GM19438 (cell line): ENCODE data around the gene NDST4.

Experiments used
- ATAC-seq: cut with Tn5 transposase; IDR thresholded peaks from one replicate; pipeline ENCODE4 v1.9.1; 2021; ENCODE audit warnings: low read depth; ENCODE audit not compliant: unreplicated experiment

The NDST4 gene

DNA sequence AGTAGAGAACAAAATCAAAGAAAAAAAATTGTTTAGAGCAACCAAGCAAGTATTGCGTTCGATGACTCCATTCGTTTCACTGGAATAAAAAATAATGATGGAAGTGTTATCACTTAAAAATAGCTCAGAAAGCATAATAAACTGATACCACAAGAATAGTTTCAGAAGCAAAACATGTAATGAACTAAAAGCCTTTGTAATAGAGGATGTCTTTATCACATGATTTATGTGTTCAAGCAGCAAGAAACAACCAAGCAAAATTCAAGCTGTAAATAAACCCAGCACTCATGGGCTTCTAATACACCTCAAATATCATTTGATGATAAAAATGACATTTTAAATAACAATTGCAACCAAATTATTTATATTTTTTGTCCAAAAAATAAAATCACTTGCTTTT lies 192.2 kb downstream of the NDST4 start:
- ATAC-seq: no peak

DNA sequence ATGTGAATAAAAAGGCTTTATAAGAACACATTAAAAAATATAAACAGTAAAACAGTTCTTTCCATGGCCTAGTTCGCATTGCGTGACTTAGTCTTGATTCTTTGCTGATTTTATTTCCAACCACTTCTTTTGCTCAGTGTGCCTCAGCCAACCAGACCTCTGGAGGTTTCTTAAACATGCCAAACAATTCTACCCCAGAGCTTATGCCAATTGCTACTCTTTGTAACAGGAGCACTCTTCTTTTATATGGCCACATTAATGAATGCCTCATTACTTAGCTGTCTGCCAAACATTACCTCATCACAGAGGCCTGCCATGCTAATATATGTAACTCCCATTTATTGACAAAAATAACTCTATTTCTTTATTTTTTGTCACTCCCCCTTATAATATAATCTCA lies 202.3 kb downstream of the NDST4 start:
- no peak for ATAC-seq

DNA sequence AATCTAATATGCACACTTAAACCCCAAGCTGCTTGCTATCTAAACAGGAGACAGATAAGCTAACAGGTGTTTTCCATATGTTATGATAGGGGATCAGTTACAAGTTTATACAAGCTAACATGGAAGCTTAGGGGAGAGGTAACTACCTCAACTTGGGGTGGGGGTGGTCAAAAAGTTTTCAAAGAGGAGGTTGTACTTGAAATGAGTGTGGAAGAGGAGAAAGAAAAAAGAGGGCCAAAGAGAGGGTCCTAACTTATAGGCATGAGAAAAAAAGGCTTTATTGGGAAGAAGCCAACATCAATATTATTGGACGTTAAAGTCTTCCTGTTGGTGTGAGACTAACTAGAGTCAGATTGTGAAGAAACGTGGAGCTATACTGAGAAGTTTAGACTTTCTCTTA lies 205.9 kb downstream of the NDST4 start:
- ATAC-seq: no peak

DNA sequence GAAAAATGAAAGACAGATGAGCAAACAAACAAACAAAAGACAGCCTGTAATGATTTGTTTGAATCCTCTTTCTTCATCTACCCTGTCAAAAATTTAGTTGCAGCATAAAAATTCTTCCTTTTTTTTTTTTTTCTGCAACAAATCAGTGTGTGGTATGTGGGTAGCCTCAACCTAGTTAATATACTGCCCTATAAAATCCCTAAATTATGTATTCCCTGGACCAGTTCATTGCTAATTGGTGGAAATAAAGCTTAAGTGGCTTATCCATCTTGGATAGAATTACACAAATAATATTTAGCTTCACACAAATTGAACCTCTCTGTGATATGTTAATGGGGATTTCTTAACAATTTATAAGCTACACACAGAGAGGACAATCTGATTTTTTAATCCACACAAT lies 208.4 kb downstream of the NDST4 start:
- no peak for ATAC-seq

DNA sequence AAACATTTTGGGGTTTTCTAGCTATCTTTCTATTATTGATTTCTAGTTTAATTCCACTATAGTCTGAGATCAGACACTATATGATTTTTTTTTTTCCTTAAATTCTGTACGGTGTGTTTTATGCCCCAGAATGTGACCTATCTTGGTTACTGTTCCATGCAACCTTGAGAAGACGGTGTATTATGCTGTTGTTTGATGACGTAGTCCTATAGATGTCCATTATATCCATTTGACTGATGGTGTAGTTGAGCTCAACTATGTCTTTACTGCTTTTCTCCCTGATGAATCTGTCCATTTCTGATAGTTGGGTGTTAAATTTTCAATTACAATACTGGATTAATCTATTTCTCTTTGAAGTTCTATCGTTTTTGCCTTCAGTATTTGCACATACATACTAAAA lies 212.5 kb downstream of the NDST4 start:
- ATAC-seq: no peak

DNA sequence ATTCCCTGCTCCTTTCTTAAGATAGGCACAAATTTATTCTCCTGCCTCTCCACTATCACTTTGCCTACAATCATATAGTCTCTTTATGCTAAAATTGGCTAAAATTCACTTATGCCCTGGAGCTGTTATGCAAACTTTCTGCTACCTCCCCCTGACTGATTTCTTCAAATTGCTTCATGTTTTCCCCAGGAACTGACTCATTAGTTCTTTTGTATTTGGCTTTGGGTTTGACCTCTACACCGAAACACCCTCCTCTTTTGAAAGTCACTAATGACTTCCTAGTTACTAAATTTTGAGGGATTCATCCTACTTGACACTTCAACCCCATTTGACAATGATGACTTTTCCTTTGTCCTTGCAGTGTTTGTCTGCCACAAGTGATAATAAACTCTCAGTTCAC lies 222.6 kb downstream of the NDST4 start:
- no peak for ATAC-seq

DNA sequence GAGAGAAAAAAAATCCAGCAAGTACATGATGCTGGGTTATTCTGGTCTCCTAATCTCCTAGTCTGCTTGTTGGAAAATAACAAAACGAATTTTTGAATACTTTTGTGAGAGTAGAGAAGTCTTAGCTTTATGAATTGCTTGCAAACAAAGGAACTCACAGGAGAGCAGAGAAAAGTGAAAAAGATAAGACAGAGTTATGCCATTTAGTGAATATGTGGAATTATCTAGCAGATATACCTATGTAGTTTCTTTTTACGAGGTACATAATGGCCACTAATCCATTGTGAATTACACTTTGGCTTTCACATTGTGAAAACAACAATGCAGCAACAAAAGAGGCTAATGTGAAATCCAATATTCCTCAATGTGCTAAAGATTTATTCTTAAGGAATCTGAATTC lies 226.7 kb downstream of the NDST4 start:
- ATAC-seq: no peak

DNA sequence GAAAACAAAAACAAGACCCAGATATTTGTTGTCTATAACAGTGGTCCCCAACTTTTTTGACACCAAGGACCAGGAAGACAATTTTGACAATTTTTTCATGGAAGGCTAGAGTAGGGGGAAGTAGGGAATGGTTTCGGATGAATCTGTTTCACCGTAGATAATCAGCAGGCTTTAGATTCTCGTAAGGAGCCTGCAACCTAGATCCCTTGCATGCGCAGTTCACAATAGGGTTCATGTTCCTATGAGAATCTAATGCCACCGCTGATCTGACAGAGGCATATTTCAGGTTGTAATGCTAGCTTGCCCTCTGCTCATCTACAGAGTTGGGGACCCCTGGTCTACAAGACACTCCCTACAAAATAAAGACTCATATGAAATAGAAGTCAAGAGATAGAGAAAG lies 229.8 kb downstream of the NDST4 start:
- ATAC-seq: no peak

DNA sequence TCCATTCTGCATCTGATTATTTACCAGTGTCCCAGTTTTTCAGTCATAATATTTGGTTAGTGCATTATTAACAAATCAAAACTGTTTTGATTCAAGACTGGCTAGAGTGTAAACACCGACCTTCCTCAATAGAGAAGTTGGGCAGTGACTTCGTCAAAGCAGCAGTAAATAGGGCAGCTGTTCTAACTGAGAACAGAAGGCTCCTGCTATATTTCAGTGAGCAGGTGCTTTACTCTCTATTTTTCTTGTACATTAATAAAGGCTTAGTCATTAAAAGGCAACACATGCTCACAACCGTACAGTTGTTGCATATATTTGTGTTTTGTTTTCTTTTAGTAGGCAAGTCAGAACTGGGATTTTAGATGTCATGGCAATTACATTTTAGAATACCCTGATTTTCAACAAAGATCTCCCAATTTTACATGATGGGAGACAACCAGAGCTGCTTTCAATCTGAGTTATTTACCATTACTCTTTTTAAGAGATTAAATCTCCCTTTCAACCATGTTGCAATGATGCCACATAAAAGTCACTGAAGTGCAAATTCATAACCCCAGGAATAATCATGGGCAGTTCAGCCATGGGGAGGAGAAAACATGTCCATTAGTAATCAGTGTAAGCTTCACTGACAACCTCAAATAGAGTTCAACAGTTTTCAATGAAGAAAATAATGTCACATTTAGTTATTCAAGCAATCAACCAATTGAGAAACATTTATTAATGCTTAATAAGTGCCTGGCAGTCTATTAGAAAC lies 233.3 kb downstream of the NDST4 start:
- ATAC-seq: no peak

DNA sequence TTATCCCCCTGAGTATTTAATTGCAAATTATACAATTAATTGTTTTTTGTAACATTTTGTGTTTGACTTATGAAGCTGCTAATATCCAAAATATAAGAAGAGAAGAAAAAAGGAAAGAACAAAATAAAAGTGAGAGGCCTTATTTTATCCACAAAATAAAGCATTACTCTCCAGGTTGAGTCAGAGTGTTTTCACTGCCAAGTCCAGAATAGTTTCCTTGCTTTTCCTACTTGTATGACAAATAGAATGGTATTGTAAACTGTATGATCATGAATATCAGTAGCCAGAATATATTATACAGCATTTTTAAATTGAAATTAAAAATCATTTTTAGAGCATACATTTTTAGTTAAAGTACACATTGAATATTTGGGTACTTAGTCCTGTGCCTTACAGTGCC lies 237.8 kb downstream of the NDST4 start:
- ATAC-seq: no peak

DNA sequence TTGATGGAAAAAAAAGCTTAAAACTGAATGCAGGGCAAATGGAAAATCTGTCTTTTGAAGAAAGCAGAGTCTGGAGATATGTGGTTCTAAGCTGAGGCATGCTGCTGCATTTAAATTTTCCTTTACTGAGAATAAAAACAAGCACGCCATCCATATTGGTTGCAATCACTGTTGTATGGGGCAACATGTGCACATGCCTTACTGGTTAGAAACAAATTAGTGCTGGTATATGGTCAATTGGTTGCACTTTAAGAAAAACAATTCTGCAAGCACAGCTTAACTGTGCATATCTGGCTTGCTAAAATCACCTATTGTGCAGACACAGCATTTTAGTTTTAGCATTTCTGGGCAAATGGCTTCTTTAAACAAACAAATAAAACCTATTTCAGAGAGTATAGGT lies 239.1 kb downstream of the NDST4 start:
- ATAC-seq: no peak

DNA sequence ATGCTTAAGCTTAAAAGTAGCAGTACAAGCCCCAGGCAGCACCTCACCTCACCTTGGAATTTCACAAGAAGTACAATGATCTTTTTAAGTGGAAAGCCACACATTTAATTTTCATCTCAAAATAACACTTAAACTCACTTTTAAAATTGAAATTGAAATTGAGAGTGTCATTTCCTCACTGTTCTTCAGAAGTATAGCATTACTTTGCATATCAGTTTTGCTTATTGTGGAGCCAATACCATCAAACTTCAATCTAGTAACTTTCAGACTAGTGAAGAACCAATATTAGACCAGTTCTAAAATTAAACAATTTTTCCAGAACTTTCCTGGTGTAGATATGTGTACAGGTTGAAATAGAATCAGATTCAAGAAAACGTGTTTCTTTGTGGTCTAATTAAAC lies 242.4 kb downstream of the NDST4 start:
- no peak for ATAC-seq

DNA sequence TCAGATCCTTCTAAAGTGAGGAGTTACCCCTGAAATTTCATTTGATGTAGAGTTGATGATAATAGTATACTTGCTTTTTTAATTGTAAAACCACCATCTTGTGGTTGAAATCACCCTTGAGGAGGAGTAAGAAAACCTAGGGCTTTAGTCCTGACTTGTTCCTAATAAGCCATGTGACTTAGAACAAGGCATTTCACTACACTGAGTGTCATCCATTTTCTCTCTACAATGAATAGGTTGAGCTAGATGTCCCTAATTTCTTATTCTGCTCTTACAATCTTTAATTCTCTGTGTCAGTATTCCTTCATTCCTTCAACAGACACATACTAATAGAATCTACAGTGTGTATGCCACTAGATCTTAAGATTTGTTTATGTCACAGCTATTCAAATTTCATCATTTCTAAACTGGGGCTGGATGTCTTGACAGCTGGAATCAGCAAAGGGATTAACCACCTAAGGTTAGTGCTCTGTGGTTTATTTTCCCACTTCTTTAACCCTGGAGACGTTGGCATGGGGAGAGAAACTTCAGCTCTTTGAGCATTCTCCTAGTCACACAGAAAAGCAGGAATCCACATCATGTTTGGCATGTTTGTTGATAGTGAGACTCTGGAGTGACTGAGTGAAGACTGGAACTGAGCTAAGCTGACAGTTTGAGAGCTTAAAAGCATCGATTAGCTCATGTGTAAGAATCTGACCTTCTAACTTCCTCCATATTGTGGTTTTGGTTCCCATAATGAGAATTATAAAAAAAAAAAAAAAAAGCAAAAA lies 246.3 kb downstream of the NDST4 start:
- no peak for ATAC-seq

DNA sequence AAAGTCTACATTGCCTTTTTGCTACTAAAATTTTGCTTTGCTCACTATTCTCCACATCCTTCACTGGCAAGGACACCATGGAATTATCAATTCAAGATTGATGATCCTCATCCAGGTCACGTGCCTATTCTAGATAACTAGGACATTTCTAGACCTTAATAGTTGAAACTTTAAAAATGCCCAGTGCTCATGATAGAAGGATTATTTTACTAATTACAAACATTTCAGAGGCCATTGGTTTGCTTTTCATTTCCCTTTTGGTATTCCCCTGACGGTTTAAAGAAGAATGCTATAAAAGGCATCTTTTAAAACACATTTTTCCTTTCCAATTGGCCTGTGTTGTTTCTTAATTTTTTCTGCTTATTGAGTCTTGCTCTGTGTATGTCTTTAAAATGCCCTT lies 249.4 kb downstream of the NDST4 start:
- no peak for ATAC-seq

DNA sequence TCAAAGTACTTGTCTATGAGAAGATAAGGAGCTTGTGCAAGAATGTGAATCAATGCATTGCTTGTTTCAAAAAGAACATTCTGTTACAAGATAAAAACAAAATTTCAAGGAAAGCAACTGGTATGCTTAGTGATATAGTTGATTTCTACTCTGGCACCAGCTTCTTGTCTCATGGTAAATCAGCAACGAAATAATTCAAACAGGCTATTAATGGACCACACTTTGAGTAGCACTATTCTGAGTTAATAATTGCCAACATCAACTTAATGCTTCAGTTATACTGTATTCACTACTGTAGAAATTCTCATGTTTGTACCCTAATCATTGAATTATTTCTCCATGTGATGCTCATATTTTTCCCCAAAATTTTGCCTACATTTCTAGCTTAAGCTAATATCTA lies 252.6 kb downstream of the NDST4 start:
- no peak for ATAC-seq

DNA sequence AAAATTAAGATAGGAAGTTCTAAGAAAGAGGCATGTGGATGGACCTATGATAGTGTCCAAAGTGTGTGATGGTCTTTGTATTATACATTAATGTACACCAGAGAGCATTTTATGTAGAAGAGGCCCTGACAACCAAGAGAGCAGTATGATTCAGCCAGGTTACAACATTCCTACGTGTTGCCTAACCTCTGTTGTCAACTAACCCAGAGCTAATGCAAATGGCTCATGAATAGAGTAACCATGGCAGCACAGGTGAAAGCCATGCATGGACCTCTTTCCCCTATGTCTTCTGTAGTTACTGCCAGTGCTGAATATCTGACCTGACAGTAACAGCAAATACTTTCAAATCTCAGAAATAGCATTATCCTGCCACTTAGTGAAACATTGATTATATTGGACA lies 255.6 kb downstream of the NDST4 start:
- no peak for ATAC-seq

DNA sequence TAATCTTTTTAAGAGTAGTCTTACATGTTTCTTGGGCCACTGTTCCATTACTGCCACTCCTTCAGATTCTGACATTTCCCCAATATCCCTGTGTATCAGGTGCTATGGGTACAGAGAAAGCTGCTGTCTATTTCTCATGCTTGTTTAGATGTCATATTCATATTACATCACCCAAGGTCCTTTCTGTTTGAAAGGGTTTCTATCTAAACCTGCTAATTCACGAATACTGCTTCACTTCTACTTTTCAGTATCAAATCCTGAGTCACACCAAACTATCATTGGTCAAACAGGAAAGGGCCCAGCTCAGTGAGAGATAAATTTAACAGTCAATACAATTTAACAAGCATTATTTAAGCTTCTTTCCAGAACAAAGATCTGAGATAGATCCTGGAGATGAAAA lies 273.4 kb downstream of the NDST4 start:
- no peak for ATAC-seq

DNA sequence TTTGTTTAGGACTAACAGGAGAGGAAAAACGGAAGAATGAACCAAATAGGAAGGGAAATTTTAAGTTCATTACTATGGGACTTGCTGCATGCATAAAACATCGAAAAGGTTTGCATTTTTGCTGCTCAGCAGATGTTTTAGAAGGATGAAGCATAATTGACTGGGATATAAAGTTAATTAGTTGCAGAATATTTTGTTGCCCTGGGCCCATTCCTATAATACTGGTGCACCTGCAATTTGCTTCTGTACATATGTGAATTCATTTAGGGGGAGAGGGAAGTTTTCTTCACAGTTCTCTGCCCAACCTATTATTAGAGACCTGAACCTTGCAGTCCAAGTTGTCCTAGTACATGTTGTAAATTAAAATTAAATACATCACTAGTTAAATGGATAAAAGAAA lies 282.8 kb downstream of the NDST4 start:
- ATAC-seq: no peak

DNA sequence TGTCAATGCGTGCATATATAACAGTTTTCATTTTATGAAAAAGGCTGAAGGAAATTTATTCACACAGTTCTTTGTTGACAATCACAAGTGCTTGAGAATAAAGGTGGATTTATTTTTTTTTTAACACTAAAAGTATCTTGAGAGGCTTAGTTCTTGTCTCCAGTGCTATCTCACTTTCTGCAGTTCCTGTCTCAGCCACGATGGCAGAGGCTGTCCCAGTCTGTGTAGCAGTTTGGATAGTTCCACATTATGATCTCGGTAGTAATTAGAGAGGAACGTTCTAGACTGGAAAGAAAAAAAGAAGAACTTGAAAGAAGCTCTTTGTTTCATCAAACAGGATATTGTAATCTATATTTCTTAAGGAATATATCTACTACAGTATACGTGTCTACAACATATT lies 285.8 kb downstream of the NDST4 start:
- no peak for ATAC-seq

DNA sequence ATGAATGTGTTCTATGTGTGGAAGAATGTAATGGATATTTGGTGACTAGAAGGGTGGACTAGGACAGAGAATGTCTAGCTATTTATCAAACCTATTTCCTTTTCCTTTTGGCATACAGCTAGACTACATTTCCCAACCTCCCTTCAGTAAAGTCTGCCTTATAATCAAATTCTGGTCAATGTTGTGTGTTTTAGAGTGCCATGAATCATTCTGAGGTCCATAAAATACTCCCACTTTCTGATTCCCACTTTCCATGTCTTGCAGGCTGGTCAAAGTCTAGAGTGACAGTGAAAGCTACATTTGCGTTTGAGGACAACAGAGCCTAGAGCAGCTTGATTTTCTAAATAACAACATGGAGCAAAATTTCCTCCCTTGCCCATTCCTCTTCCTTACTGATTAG lies 297.7 kb downstream of the NDST4 start:
- no peak for ATAC-seq

DNA sequence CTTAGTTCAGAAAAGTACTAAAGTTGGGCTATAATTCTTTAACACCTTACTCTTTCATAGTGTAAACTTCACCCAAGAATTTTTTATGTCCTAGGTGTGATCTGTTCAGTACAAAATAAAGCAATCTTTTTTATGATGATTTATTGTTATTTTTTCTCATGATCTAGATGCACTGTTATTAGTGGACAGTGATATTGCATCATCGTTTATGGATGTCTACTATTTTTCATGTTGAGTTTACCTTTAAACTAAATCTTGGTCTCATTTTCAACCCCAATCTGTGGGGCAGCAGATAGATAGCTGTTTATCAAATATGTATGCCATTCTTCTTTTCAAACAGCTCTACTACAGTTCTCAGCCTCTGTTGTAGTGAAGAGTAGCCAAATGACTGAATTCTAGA lies 299.5 kb downstream of the NDST4 start:
- no peak for ATAC-seq

DNA sequence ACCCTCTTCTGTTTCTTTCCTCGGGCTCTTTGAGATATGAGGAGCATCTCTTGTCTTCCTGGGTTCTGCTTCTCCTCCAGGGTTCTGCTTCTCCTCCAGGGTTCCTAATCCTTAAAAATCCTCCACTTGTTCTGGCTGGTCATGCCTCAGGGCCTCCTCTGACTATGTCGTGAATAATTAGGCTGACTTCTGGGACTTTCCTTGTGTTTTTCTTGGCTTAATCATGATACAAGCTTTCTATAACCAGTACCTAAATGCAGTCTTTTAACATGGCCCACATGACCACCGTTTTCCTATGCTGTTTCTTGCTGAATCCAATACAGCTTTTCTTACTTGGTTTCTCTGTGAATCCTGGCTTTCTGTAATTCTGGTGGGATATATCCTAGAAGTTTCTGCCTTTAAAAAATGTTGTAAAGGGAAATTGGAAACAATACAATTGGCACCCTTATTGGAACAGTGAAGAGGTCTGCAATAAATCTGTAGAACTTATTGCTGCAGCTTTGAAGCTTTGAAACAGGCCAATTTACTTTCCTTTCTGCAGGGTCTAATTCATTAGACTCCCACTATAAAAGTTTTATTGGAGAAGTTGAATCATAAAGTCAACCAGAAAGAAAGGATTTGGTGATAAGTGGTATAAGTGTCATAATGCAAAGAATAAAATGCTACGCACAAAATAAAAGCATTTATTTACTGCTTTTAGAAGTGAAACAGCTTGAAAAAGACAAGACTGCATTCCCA lies 301.7 kb downstream of the NDST4 start:
- no peak for ATAC-seq
